Astrocyte (in vitro differentiated cells and primary cell): ENCODE measurements around the gene MRPS12. TPM values are rescaled to one million over a fixed set of nuclear protein-coding genes. Genes with fewer than 3 reads are reported as not detected.

Source experiments
- DNase-seq: peaks from one replicate; pipeline ENCODE4 v3.0.0-alpha.2; 2010; ENCODE audit warnings: low read depth
- FAIRE-seq: peaks from 2 replicates; lab custom pipeline; 2011; peaks lifted over from hg19 to GRCh38; lab: Jason Lieb, UNC
- H2AFZ ChIP-seq: 2 replicates; pipeline ENCODE4 v1.6.0; 2012; ENCODE audit warnings: low read depth, low read length, inconsistent platforms
- H3K27ac ChIP-seq: 2 replicates; pipeline ENCODE4 v1.5.1; 2011; ENCODE audit warnings: low read depth, low read length, inconsistent platforms
- H3K27me3 ChIP-seq: 2 replicates; pipeline ENCODE4 v1.6.0; 2011; ENCODE audit warnings: low read length, inconsistent platforms; ENCODE audit not compliant: insufficient read depth
- H3K36me3 ChIP-seq: 2 replicates; pipeline ENCODE4 v1.5.1; 2011; ENCODE audit warnings: low read length, inconsistent platforms; ENCODE audit not compliant: insufficient read depth
- H3K4me1 ChIP-seq: 2 replicates; pipeline ENCODE4 v1.5.1; 2011; ENCODE audit warnings: low read length, inconsistent platforms; ENCODE audit not compliant: insufficient read depth
- H3K4me2 ChIP-seq: 2 replicates; pipeline ENCODE4 v1.6.0; 2012; ENCODE audit warnings: low read length, inconsistent platforms
- H3K4me3 ChIP-seq: 2 replicates; pipeline ENCODE4 v1.5.1; 2011; ENCODE audit warnings: low read depth, mild to moderate bottlenecking, low read length, inconsistent platforms; ENCODE audit not compliant: insufficient read depth
- H3K79me2 ChIP-seq: 2 replicates; pipeline ENCODE4 v1.6.0; 2012; ENCODE audit warnings: mild to moderate bottlenecking, low read length, inconsistent platforms; ENCODE audit not compliant: insufficient read depth
- H3K9ac ChIP-seq: 2 replicates; pipeline ENCODE4 v1.6.0; 2012; ENCODE audit warnings: mild to moderate bottlenecking, low read length, inconsistent platforms
- H3K9me3 ChIP-seq: 2 replicates; pipeline ENCODE4 v1.5.1; 2012; ENCODE audit warnings: low read depth, mild to moderate bottlenecking, low read length, inconsistent platforms; ENCODE audit not compliant: insufficient read depth
- H4K20me1 ChIP-seq: 2 replicates; pipeline ENCODE4 v1.6.0; 2012; ENCODE audit warnings: low read length, inconsistent platforms; ENCODE audit not compliant: insufficient read depth
- H3K27ac Mint-ChIP-seq: one replicate; pipeline ENCODE4 v1.8.0; 2021; ENCODE audit warnings: mild to moderate bottlenecking, mixed read lengths; ENCODE audit not compliant: unreplicated experiment
- H3K27me3 Mint-ChIP-seq: one replicate; pipeline ENCODE4 v1.8.0; 2021; ENCODE audit warnings: low read depth, mixed read lengths; ENCODE audit not compliant: unreplicated experiment
- H3K36me3 Mint-ChIP-seq: one replicate; pipeline ENCODE4 v1.8.0; 2021; ENCODE audit warnings: low read depth, mixed read lengths; ENCODE audit not compliant: unreplicated experiment
- H3K4me1 Mint-ChIP-seq: one replicate; pipeline ENCODE4 v1.8.0; 2021; ENCODE audit warnings: low read depth, mixed read lengths; ENCODE audit not compliant: unreplicated experiment
- H3K4me3 Mint-ChIP-seq: one replicate; pipeline ENCODE4 v1.8.0; 2021; ENCODE audit warnings: mild to moderate bottlenecking, moderate library complexity, mixed read lengths; ENCODE audit not compliant: unreplicated experiment
- H3K9me3 Mint-ChIP-seq: one replicate; pipeline ENCODE4 v1.8.0; 2021; ENCODE audit warnings: mild to moderate bottlenecking, mixed read lengths; ENCODE audit not compliant: unreplicated experiment
- EZH2 ChIP-seq: IDR thresholded peaks from 2 replicates; pipeline ENCODE4 v1.6.1; 2012; ENCODE audit warnings: mild to moderate bottlenecking, low read length, inconsistent platforms; ENCODE audit not compliant: insufficient read depth
- total RNA-seq: library from RNA; stranded (reverse); gene quantifications from 2 replicates; pipeline ENCODE4 v1.2.1, GENCODE V29; 2021
- TF ChIP-seq, protein P1 (sequence below): IDR thresholded peaks from 2 replicates; pipeline ENCODE4 v1.5.1; 2011; ENCODE audit warnings: low read depth, mild to moderate bottlenecking, inconsistent platforms, low read length, moderate library complexity; ENCODE audit not compliant: insufficient read depth

The MRPS12 gene
- total RNA-seq, 1 donor from 2014 or later: 59.5 TPM

DNA sequence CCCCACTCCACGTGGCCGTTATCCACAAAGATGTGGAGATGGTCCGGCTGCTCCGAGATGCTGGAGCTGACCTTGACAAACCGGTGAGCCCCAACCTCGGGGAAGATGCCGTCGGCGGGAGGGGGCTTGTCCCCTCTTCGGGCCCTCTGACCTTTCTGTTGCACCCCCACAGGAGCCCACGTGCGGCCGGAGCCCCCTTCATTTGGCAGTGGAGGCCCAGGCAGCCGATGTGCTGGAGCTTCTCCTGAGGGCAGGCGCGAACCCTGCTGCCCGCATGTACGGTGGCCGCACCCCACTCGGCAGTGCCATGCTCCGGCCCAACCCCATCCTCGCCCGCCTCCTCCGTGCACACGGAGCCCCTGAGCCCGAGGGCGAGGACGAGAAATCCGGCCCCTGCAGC lies 23.5 kb upstream of the MRPS12 start:
- H3K9me3 Mint-ChIP-seq: peaks cover 5% of the 10 kb centered on the region
- no peak overlapping the region for H2AFZ ChIP-seq
- H3K4me3 Mint-ChIP-seq: no peak overlapping the region
- H3K36me3 Mint-ChIP-seq: peaks cover 23% of the 10 kb centered on the region
- FAIRE-seq: no peak
- no peaks in the 10 kb centered on the region for H3K27me3 Mint-ChIP-seq
- H3K36me3 ChIP-seq: no peaks in the 10 kb centered on the region
- H3K27me3 ChIP-seq: peaks cover 4% of the 10 kb centered on the region
- H3K79me2 ChIP-seq: peaks cover 6% of the 10 kb centered on the region
- no peak overlapping the region for H3K4me2 ChIP-seq
- no peak overlapping the region for H3K9ac ChIP-seq
- H3K27ac ChIP-seq: no peak overlapping the region
- no peak overlapping the region for H3K4me3 ChIP-seq
- DNase-seq: no peak
- TF ChIP-seq, protein P1, sequence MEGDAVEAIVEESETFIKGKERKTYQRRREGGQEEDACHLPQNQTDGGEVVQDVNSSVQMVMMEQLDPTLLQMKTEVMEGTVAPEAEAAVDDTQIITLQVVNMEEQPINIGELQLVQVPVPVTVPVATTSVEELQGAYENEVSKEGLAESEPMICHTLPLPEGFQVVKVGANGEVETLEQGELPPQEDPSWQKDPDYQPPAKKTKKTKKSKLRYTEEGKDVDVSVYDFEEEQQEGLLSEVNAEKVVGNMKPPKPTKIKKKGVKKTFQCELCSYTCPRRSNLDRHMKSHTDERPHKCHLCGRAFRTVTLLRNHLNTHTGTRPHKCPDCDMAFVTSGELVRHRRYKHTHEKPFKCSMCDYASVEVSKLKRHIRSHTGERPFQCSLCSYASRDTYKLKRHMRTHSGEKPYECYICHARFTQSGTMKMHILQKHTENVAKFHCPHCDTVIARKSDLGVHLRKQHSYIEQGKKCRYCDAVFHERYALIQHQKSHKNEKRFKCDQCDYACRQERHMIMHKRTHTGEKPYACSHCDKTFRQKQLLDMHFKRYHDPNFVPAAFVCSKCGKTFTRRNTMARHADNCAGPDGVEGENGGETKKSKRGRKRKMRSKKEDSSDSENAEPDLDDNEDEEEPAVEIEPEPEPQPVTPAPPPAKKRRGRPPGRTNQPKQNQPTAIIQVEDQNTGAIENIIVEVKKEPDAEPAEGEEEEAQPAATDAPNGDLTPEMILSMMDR: no peak
- no peak for TF ChIP-seq EZH2
- H3K27ac Mint-ChIP-seq: no peak overlapping the region
- peaks cover 7% of the 10 kb centered on the region for H4K20me1 ChIP-seq
- H3K4me1 Mint-ChIP-seq: no peaks in the 10 kb centered on the region
- no peaks in the 10 kb centered on the region for H3K4me1 ChIP-seq
- no peaks in the 10 kb centered on the region for H3K9me3 ChIP-seq

DNA sequence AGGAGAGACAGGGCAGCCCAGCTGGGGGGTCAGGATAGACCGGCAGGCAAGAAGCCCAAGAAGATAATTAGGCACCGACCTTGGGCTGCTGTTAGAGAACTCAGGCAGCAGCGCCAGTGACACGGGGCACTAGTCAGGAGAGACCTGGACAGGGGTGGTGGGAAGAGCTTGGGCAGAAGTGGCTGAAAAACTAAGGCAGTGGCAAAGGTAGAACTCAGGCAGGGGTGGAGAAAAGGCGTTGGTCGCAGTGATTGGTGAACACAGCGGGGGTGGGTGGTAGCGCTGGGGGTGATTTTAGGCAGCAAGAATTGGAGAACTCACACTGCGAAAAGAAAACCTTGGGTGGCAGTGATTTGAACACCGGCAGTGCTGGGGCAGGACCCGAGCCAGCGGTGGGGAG lies 23.1 kb upstream of the MRPS12 start:
- no peak for DNase-seq
- no peaks in the 10 kb centered on the region for H3K36me3 ChIP-seq
- no peak overlapping the region for H3K4me3 Mint-ChIP-seq
- no peak overlapping the region for H3K4me3 ChIP-seq
- no peak overlapping the region for H3K4me2 ChIP-seq
- peaks cover 7% of the 10 kb centered on the region for H4K20me1 ChIP-seq
- no peaks in the 10 kb centered on the region for H3K4me1 ChIP-seq
- H3K36me3 Mint-ChIP-seq: peaks cover 23% of the 10 kb centered on the region
- no peak overlapping the region for H2AFZ ChIP-seq
- no peak for TF ChIP-seq EZH2
- TF ChIP-seq, protein P1: no peak
- H3K27me3 Mint-ChIP-seq: no peaks in the 10 kb centered on the region
- H3K27ac Mint-ChIP-seq: no peak overlapping the region
- H3K9me3 Mint-ChIP-seq: peaks cover 5% of the 10 kb centered on the region
- H3K27me3 ChIP-seq: peaks cover 8% of the 10 kb centered on the region
- no peak overlapping the region for H3K27ac ChIP-seq
- no peaks in the 10 kb centered on the region for H3K4me1 Mint-ChIP-seq
- FAIRE-seq: no peak
- no peak overlapping the region for H3K9ac ChIP-seq
- H3K9me3 ChIP-seq: no peaks in the 10 kb centered on the region
- peaks cover 6% of the 10 kb centered on the region for H3K79me2 ChIP-seq

DNA sequence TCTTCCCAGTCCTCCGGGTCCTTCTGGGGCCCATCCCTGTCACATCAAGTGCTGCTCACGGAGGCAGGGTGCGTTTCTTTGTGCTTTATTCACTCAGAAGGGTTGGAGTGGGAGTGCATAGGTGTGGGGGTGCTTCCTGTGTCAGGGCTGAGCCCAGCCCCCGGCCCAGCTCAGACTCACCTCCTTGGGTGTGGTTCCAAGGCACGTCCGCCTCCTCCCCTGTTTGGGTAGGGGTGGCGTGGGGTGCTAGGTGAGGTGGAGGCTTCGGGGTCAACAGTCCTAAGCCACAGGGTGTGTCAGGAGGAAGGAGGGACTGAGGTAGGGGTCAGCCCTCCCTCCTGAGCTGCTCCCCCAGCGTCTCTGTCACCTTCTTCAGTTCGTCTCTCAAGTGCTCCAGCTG lies 21.8 kb upstream of the MRPS12 start:
- no peak for FAIRE-seq
- Histone ChIP-seq H3K27ac (no peak overlapping the region), H3K4me2 (no peak overlapping the region), H3K79me2 (peaks cover 6% of the 10 kb centered on the region), H3K4me3 (no peak overlapping the region), H3K4me1 (no peaks in the 10 kb centered on the region), H3K27me3 (peaks cover 9% of the 10 kb centered on the region), H3K9ac (no peak overlapping the region), H3K36me3 (no peaks in the 10 kb centered on the region), H4K20me1 (peaks cover 7% of the 10 kb centered on the region), H2AFZ (no peak overlapping the region), H3K9me3 (no peaks in the 10 kb centered on the region)
- Mint-ChIP-seq H3K27ac (no peak overlapping the region), H3K9me3 (peaks cover 5% of the 10 kb centered on the region), H3K36me3 (peaks cover 26% of the 10 kb centered on the region), H3K4me3 (no peak overlapping the region), H3K4me1 (no peaks in the 10 kb centered on the region), H3K27me3 (no peaks in the 10 kb centered on the region)
- no peak for DNase-seq
- no peak for TF ChIP-seq EZH2
- TF ChIP-seq, protein P1: no peak
